SU-DHL-6 (cell line): ENCODE data around the gene PIR.

Experiments used
- EZH2phosphoT487 ChIP-seq: fragments of 200-600 bp; sonication (generic), shearing (Covaris generic); conservative IDR thresholded peaks from 2 replicates; pipeline ENCODE4 v1.6.1; 2018; ENCODE audit warnings: mild to moderate bottlenecking, antibody characterized with exemption, low read length, moderate library complexity, mixed read lengths
- TF ChIP-seq, protein P1 (sequence below): fragments of 200-600 bp; sonication (generic); IDR thresholded peaks from one replicate; pipeline ENCODE4 v1.5.1; 2017; ENCODE audit warnings: antibody characterized with exemption, mild to moderate bottlenecking, low read length, moderate library complexity; ENCODE audit not compliant: insufficient read depth, poor library complexity, severe bottlenecking

DNA sequence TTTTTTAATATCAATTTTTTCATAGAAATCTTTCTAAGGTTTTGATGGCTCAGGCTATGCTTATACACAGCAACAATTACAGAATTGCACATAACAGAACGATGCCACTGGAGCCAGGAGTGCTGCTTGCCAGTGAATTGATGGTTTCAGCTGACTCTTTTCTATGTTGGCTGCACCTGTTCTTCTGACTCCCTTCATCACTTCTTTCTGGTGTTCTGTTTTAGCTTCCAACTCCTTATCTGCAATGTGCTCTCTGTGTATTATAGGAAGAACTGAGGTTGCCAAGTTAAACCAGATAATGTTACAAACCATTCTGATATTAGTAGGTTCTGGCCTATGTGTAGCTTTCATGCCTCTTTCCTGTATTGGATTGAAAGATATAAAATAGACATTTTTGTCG lies 97.3 kb downstream of the PIR start:
- TF ChIP-seq, protein P1, sequence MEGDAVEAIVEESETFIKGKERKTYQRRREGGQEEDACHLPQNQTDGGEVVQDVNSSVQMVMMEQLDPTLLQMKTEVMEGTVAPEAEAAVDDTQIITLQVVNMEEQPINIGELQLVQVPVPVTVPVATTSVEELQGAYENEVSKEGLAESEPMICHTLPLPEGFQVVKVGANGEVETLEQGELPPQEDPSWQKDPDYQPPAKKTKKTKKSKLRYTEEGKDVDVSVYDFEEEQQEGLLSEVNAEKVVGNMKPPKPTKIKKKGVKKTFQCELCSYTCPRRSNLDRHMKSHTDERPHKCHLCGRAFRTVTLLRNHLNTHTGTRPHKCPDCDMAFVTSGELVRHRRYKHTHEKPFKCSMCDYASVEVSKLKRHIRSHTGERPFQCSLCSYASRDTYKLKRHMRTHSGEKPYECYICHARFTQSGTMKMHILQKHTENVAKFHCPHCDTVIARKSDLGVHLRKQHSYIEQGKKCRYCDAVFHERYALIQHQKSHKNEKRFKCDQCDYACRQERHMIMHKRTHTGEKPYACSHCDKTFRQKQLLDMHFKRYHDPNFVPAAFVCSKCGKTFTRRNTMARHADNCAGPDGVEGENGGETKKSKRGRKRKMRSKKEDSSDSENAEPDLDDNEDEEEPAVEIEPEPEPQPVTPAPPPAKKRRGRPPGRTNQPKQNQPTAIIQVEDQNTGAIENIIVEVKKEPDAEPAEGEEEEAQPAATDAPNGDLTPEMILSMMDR = no peak
- no peak for TF ChIP-seq EZH2phosphoT487
